Cardiac fibroblast (primary cell): Measurements from ENCODE around the gene EVX2.

Experiments used
- DNase-seq, 2 donors: peaks; one replicate each; pipeline versions ENCODE4 v3.0.0 to v3.0.0-alpha.2; 2010; ENCODE audit warnings: low read depth in 2 of 2
- H3K4me3 ChIP-seq, 2 donors: replicated peaks in 1 of 2; 1 replicate in 1 of 2; 2 replicates in 1 of 2; pipeline ENCODE4 v1.5.1; 2011; ENCODE audit warnings: low read depth in 2 of 2, low read length in 2 of 2, mild to moderate bottlenecking in 2 of 2, moderate library complexity in 1 of 2
- TF ChIP-seq, protein P1 (sequence below): IDR thresholded peaks from one replicate; pipeline ENCODE4 v1.5.1; 2011; ENCODE audit warnings: low read depth, mild to moderate bottlenecking, low read length, inconsistent platforms

EVX2 gene

DNA sequence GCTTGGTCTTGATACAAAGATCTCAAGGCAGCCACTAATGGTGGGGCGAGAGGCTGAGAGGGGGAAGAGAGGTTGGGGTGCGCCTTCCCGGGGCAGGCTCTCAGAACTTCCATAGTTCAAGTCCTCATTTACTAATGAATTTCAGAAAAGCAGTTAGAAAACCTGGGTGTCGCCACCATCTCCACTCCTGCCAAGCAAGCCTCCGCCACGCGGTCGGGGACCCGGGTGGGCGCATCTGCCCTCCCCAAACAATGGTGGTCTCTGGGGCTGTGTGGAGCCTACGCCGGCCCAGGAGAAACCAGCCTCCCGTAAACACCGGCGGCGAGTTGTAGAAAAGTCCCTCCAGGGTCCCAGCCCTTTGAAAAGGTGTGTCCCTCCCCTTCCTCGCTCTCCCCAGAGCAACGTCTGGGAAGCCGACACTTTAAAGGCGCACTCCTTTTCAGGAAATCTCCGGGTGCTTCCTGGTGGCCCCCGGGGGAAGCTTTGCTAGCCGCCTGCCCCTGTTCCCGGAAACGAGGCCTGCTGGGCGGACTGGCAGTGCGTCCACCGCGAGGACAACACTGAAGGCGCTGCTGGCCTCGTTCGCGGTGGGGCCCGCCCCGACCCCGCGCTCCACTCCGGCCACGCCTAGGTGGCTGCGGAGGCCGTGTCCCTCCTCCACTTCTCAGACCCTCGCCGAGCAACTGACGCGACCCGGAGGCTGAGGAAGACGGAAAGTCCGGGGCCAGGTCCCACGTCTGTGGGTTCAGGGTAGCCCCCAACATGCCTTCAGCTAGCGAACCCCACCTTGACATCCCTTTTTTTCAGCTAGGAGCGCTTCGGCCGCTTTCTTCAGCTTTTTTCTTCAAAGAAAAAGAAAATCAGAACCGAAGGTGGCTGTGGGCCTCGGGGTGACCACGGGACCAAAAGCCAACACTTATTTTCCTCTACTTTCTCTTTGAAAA lies 16.8 kb downstream of the EVX2 start:
- TF ChIP-seq, protein P1, sequence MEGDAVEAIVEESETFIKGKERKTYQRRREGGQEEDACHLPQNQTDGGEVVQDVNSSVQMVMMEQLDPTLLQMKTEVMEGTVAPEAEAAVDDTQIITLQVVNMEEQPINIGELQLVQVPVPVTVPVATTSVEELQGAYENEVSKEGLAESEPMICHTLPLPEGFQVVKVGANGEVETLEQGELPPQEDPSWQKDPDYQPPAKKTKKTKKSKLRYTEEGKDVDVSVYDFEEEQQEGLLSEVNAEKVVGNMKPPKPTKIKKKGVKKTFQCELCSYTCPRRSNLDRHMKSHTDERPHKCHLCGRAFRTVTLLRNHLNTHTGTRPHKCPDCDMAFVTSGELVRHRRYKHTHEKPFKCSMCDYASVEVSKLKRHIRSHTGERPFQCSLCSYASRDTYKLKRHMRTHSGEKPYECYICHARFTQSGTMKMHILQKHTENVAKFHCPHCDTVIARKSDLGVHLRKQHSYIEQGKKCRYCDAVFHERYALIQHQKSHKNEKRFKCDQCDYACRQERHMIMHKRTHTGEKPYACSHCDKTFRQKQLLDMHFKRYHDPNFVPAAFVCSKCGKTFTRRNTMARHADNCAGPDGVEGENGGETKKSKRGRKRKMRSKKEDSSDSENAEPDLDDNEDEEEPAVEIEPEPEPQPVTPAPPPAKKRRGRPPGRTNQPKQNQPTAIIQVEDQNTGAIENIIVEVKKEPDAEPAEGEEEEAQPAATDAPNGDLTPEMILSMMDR = no peak
- DNase-seq = no peak
- H3K4me3 ChIP-seq = peak overlapping the region; percentile 2 to 8

DNA sequence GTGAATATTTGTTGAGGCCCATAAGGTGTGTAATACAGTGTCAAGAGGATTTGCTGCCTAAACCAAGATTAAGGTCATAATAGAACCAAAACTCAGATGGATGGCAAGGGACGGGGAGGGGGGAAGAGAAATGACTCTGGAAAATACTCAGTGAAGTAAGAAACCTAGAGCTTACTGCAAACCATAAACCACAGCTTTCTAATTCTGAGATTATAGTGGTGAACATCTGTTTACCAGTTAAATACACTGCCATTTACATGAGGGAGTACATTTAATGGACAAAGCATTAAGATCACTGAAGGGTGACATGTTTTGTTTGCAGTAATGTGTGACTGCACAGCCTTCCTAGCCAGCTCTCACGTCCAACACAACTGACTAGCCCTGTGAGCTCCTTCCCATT lies 19.8 kb downstream of the EVX2 start:
- DNase-seq = no peak
- TF ChIP-seq, protein P1 = no peak

DNA sequence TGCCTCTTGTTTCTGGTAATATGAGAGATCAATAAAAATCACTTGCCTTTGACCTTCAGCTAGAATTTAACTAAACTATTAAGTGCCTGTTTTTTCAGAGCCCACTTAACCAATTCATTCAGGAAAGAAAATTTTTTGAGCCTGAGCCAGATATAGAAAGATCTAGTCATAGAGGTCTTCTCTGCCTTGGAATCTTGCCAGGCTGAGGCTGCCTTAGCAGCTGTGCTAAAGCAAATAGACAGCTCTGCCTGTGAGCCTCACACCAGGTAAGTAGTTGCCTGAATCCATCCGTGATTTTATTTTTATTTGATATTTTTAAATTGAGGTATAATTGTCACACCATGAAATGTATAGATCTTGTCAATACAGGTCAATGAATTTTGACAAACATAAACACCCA lies 27.4 kb downstream of the EVX2 start:
- TF ChIP-seq, protein P1 = no peak
- no peak for DNase-seq
- no peak overlapping the region for H3K4me3 ChIP-seq

More for the DNA sequence above, 19.8 kb downstream of the EVX2 start:
- no peak overlapping the region for H3K4me3 ChIP-seq

DNA sequence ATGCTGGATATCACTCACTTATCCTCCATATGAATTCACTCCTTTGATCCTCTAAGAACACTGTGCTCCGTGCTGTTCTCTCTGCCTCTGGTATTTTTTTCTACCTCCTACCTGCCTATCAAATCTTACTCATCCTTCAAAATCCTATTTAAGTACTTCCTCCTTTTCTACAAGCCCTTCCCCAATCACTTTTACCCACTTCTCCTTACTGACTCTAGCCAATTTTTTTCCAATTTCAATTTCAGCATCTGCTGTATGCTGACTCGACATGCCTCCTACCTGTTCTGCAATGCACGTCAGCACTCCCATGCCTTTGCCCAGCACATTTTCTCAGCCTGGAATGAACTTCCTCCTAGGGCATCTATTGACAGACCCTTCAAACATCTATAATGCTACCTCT lies 44.4 kb downstream of the EVX2 start:
- TF ChIP-seq, protein P1 = no peak
- no peak for DNase-seq
- no peak overlapping the region for H3K4me3 ChIP-seq

DNA sequence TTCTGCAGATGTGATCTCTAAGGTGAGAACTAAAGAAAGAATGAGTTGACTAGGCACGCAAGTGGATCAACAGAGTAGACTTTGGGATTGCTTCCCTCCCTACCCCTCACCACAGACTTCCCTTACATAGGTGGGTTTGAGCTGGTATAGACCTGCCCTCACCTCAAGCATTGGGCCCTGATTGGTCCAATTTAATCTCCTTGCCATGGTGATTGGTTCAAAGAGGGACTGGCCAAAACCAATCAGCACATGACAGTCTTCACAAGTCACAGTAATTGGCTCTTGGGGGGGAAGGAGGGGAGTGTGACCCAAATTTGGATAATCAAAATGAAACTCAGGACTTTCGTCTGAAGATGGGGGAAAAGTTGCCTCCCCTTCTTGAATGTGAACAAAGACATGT lies 45.1 kb downstream of the EVX2 start:
- no peak overlapping the region for H3K4me3 ChIP-seq
- TF ChIP-seq, protein P1 = no peak
- DNase-seq = no peak

DNA sequence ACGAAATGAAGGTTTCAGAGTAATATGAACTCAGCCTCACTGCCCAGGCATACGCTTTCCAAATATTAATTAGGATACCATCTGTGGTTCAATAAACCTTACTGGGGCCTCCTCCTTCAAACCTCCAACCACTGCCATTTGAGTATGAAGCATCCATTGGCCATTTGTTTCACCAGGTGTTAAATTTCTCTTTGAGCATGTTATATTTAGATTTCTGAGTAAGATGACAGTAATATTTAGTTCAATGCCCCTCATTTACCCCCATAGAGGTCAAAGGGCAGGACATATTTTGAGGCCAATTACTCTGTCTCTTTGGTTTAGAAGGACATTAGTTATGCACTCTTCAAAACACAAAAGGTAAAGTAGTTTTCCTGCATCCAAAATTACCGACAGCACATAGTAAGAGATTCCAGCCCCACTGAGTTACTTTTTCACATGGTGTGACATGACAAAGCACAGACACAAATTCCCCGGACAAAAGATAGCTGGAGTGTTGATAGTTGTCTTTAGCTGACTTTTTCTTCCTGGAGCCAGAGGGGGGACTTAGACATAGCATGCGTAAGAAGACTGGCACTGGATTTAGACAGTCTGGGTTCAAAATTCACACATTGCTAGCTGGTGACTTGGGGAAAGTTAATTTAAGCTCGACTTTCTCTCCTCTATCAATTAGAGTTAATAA lies 48.6 kb downstream of the EVX2 start:
- TF ChIP-seq, protein P1 = no peak
- H3K4me3 ChIP-seq = no peak overlapping the region
- no peak for DNase-seq
